C4-2B (cell line): Measurements from ENCODE around the gene DENND5A.

Experiments
- CTCF ChIP-seq: fragments of 450-650 bp; conservative IDR thresholded peaks from 2 replicates; pipeline ENCODE4 v1.5.1; 2017; ENCODE audit warnings: mild to moderate bottlenecking
- ZFX ChIP-seq: fragments of 450-650 bp; IDR thresholded peaks from 2 replicates; pipeline ENCODE4 v1.6.1; 2017

GRCh38 chr11:9251311-9251710 lies 13.8 kb downstream of the DENND5A start:
- TF ChIP-seq CTCF (no peak), ZFX (no peak)
